ENCODE measurements around the gene WDPCP. TPM values are rescaled to one million over a fixed set of nuclear protein-coding genes. Genes with fewer than 3 reads are reported as not detected.

Gene WDPCP
- total and polyA plus RNA-seq, 2 of the 4 experiments (the other 2 are of a cell fraction) = 2.2 to 10.2 TPM

DNA sequence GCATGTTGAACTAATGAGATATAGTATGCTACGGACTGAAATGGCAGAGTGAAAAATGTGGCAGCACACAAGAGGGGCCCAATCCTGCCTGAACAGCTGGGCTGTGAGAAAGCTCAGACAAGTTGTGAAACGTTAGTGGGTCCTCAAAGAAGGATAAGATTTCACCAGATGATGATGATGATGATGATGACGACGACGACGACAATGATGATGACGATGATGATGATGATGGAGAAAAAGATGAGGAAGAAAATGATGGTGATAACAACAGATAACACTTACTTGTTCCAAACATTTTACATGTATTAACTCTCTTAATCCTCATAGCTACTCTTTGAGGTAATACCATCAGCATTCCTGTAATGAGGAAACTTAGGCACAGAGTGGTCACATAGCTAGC lies 94.2 kb downstream of the WDPCP start:
- no peak overlapping the region for H4K91ac ChIP-seq (ENCODE audit: insufficient read depth, low read depth, low read length)
- H3K9me3 ChIP-seq (ENCODE audit: control insufficient read depth, insufficient read depth, low read length) = no peaks in the 10 kb centered on the region
- no peak overlapping the region for H2BK20ac ChIP-seq (ENCODE audit: low read depth, low read length)
- H2BK120ac ChIP-seq (ENCODE audit: low read depth, low read length) = no peak overlapping the region
- no peak overlapping the region for H2AFZ ChIP-seq (replicated peaks; ENCODE audit: low read length, poor library complexity)
- H3K23ac ChIP-seq (ENCODE audit: low read depth, low read length) = no peak overlapping the region
- no peaks in the 10 kb centered on the region for H3K79me1 ChIP-seq (ENCODE audit: low read depth in 1 of 2, low read length in 2 of 2)
- no peak overlapping the region for H3K4me3 ChIP-seq (ENCODE audit: insufficient read depth, low read depth, low read length)
- H4K8ac ChIP-seq (ENCODE audit: low read depth in 2 of 2, low read length in 2 of 2) = no peak overlapping the region
- H3K4ac ChIP-seq (ENCODE audit: low read depth, low read length) = no peak overlapping the region
- no peak overlapping the region for H2AK5ac ChIP-seq (ENCODE audit: low read depth, low read length)
- no CpG with 5 or more reads among the region's 7 CpGs for WGBS, 2 experiments (ENCODE audit: extremely low coverage in 2 of 2, insufficient read length in 1 of 2)
- BruUV-seq (replicated peaks) = no TSS peak
- in situ Hi-C loops (cut with MboI; ENCODE audit: low sequenced_read_pairs) = loop anchor here (25.0 kb wide), 2 partner anchors 707 to 1032 kb away; no protein-coding TSS in a partner anchor
- H3K9me1 ChIP-seq (ENCODE audit: insufficient read depth, low read length) = no peaks in the 10 kb centered on the region
- no peak overlapping the region for H3K4me2 ChIP-seq (ENCODE audit: low read depth, low read length)
- H4K20me1 ChIP-seq (ENCODE audit: insufficient read depth, low read length) = no peaks in the 10 kb centered on the region
- ChIA-PET POLR2A (ENCODE audit: unreplicated experiment) (no interaction called here), CTCF (no interaction called here)
- no peaks in the 10 kb centered on the region for H3K4me1 ChIP-seq (ENCODE audit: control insufficient read depth, insufficient read depth, low read length)
- no peaks in the 10 kb centered on the region for H3K36me3 ChIP-seq (ENCODE audit: control insufficient read depth, insufficient read depth, low read length)
- no peak overlapping the region for H2BK5ac ChIP-seq (ENCODE audit: low read depth, low read length, poor library complexity, severe bottlenecking)
- no peak overlapping the region for H2BK15ac ChIP-seq (ENCODE audit: low read depth, low read length)
- DNase-seq = no peak
- ATAC-seq (ENCODE audit: low read depth) = no peak
- no peak overlapping the region for H2AK9ac ChIP-seq (replicated peaks; ENCODE audit: low read depth, low read length, poor library complexity)
- H3K14ac ChIP-seq (replicated peaks; ENCODE audit: low read depth, low read length) = no peak overlapping the region
- dilution Hi-C loops (cut with HindIII; ENCODE audit: low sequenced_read_pairs, unreplicated experiment) = no loop called here
- TF ChIP-seq NFE2L2 (IDR thresholded peaks at IDR 0.05; ENCODE audit: low read depth, low read length) (no peak), CHD1 (IDR thresholded peaks at IDR 0.05; ENCODE audit: low read depth, low read length) (no peak), ELK1 (IDR thresholded peaks at IDR 0.05; ENCODE audit: borderline replicate concordance, low read depth, low read length) (no peak), RAD21 (IDR thresholded peaks at IDR 0.05; ENCODE audit: low read length) (no peak), RFX5 (IDR thresholded peaks at IDR 0.05; ENCODE audit: low read depth, low read length) (no peak), SMC3 (IDR thresholded peaks at IDR 0.05; ENCODE audit: low read depth, low read length) (no peak), USF2 (IDR thresholded peaks at IDR 0.05; ENCODE audit: low read depth, low read length) (no peak)
- no peaks in the 10 kb centered on the region for H3K27me3 ChIP-seq (ENCODE audit: control insufficient read depth, insufficient read depth, low read length)
- no peak overlapping the region for H4K5ac ChIP-seq (ENCODE audit: low read depth, low read length)
- no peak overlapping the region for H3K18ac ChIP-seq (ENCODE audit: low read depth, low read length)
- intact Hi-C loops (cut with micrococcal nuclease) = no loop called here
- H3K27ac ChIP-seq (ENCODE audit: insufficient read depth, low read length) = no peak overlapping the region
- no peak overlapping the region for H3K9ac ChIP-seq (ENCODE audit: low read depth, low read length)
- H3K56ac ChIP-seq (ENCODE audit: extremely low read depth, insufficient read depth, low read length) = no peak overlapping the region

All from IMR-90 (cell line).